Activated T-helper 1 cell treated with anti-CD3 and anti-CD28 coated beads, Interleukin-12 subunit alpha, Interleukin-12 subunit beta, Interleukin-2, Interleukin-4 antibody, amounts not matched to agents 30 ng/mL and 10 ng/mL and 1 ng/mL, durations not matched to agents 14 hours and 24 hours and 36 hours (primary cell): Measurements from ENCODE around the gene ENTPD1. TPM values are rescaled to one million over a fixed set of nuclear protein-coding genes. Genes with fewer than 3 reads are reported as not detected.
"Not testable (repeated sequence)": the region's sequence is repeated elsewhere in the genome, so short reads cannot be mapped to it uniquely, and the experiment has no call there.

Source experiments
- DNase-seq: peaks from one replicate; pipeline ENCODE4 v3.0.0; 2021; ENCODE audit warnings: low spot score
- H3K27ac Mint-ChIP-seq: one replicate; pipeline ENCODE4 v1.8.0; 2021; ENCODE audit warnings: mild to moderate bottlenecking, mixed read lengths
- H3K27me3 Mint-ChIP-seq: one replicate; pipeline ENCODE4 v1.8.0; 2022; ENCODE audit warnings: mild to moderate bottlenecking, moderate library complexity, mixed read lengths; ENCODE audit not compliant: insufficient read depth
- H3K36me3 Mint-ChIP-seq: one replicate; pipeline ENCODE4 v1.8.0; 2021; ENCODE audit warnings: low read depth, mixed read lengths
- H3K4me1 Mint-ChIP-seq: one replicate; pipeline ENCODE4 v1.8.0; 2021; ENCODE audit warnings: low read depth, mixed read lengths
- H3K4me3 Mint-ChIP-seq: one replicate; pipeline ENCODE4 v1.8.0; 2021; ENCODE audit warnings: mild to moderate bottlenecking, moderate library complexity, mixed read lengths
- H3K9me3 Mint-ChIP-seq: one replicate; pipeline ENCODE4 v1.8.0; 2021; ENCODE audit warnings: mixed read lengths
- intact Hi-C: fragments of 100-400 bp; cut with micrococcal nuclease; formaldehyde crosslinking; loops from one replicate; pipeline ENCODE4 v1.15.1; 2024
- total RNA-seq: library from RNA; stranded (reverse); gene quantifications from 2 replicates; pipeline ENCODE4 v1.2.3, GENCODE V29; 2022

ENTPD1 gene, protein sequence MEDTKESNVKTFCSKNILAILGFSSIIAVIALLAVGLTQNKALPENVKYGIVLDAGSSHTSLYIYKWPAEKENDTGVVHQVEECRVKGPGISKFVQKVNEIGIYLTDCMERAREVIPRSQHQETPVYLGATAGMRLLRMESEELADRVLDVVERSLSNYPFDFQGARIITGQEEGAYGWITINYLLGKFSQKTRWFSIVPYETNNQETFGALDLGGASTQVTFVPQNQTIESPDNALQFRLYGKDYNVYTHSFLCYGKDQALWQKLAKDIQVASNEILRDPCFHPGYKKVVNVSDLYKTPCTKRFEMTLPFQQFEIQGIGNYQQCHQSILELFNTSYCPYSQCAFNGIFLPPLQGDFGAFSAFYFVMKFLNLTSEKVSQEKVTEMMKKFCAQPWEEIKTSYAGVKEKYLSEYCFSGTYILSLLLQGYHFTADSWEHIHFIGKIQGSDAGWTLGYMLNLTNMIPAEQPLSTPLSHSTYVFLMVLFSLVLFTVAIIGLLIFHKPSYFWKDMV
- 25.8 and 26.3 TPM in 2 replicates for total RNA-seq

- H3K9me3 Mint-ChIP-seq = peaks cover 7% of the 10 kb centered on the region
- H3K4me3 Mint-ChIP-seq = peak within 1 kb of the TSS; percentile 85
- H3K27me3 Mint-ChIP-seq = peaks cover 2% of the 10 kb centered on the region
- H3K4me1 Mint-ChIP-seq = peaks cover 50% of the 10 kb centered on the region
- H3K36me3 Mint-ChIP-seq = peaks cover 11% of the 10 kb centered on the region
- DNase-seq = no peak
- intact Hi-C loops = loop anchor here (2.0 kb wide), 1 partner anchor 13 kb away; no protein-coding TSS in a partner anchor
- H3K27ac Mint-ChIP-seq = peak within 1 kb of the TSS; percentile 84
Measured at GRCh38 chr10:95756041-95756761, at the start of gene ENTPD1. TSS of gene ENTPD1 (plus strand) at chr10:95756163. CDS start at chr10:95756240, 77 bp downstream.

DNA sequence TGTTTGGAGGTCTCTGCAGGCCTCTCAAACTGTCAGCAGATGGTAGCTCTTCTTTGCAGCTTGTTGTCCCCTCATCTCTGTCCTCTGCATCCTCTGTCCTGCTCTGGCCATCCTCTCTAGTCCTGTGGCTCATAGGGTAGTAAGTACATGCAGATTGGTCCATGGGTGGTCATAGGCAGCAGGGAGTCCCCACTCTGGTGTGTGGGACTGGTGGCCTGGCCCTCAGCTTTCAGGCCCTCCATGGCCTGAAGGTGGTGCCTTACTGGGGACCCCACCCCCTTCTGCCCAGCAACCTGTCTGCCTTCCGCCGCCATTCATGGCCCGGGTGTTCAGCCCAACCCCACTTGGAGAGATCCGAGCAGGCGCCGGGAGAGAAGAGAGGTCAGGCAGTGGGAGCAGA is 49.4 kb upstream of the ENTPD1 start:
- no peaks in the 10 kb centered on the region for H3K9me3 Mint-ChIP-seq
- H3K27me3 Mint-ChIP-seq = peaks cover 3% of the 10 kb centered on the region
- no peak overlapping the region for H3K4me3 Mint-ChIP-seq
- DNase-seq = no peak
- H3K27ac Mint-ChIP-seq = no peak overlapping the region
- intact Hi-C loops = no loop called here
- no peaks in the 10 kb centered on the region for H3K36me3 Mint-ChIP-seq
- H3K4me1 Mint-ChIP-seq = peaks cover 7% of the 10 kb centered on the region

GRCh38 chr10:95706990-95707389 is 49.0 kb upstream of the ENTPD1 start:
- Mint-ChIP-seq H3K36me3 (no peaks in the 10 kb centered on the region), H3K9me3 (no peaks in the 10 kb centered on the region), H3K27ac (no peak overlapping the region), H3K4me1 (peaks cover 7% of the 10 kb centered on the region), H3K27me3 (peaks cover 3% of the 10 kb centered on the region), H3K4me3 (no peak overlapping the region)
- DNase-seq = no peak
- intact Hi-C loops = no loop called here

- intact Hi-C loops = no loop called here
- Mint-ChIP-seq H3K27me3 (peaks cover 3% of the 10 kb centered on the region), H3K9me3 (no peaks in the 10 kb centered on the region), H3K4me3 (no peak overlapping the region), H3K27ac (no peak overlapping the region), H3K4me1 (peaks cover 7% of the 10 kb centered on the region), H3K36me3 (no peaks in the 10 kb centered on the region)
- no peak for DNase-seq
Measured at GRCh38 chr10:95711492-95711891, 44.5 kb upstream of the ENTPD1 start.

GRCh38 chr10:95716466-95716865 is 39.5 kb upstream of the ENTPD1 start:
- peaks cover 3% of the 10 kb centered on the region for H3K27me3 Mint-ChIP-seq
- H3K36me3 Mint-ChIP-seq = no peaks in the 10 kb centered on the region
- no peak for DNase-seq
- no peaks in the 10 kb centered on the region for H3K4me1 Mint-ChIP-seq
- intact Hi-C loops = no loop called here
- H3K27ac Mint-ChIP-seq = no peak overlapping the region
- H3K9me3 Mint-ChIP-seq = no peaks in the 10 kb centered on the region
- no peak overlapping the region for H3K4me3 Mint-ChIP-seq

DNA sequence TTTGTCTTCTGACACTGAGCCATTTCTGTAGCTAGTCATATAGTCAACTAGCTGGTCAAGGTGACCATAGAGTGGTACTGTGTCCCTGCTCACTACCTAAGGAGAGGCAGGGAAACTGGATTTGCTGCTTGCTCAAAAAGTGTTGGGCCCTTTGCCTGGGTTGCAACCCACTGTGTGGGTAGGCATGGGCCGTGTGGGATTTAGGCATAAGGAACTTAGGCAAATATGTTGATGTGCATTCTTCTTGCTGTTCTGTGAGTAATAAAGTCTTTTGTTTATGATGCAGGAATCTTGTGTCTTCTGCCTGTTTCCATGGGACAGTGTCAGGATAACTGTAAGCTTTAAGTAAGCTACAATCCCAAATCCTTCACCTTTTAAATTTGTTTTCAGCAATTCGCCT is 39.1 kb upstream of the ENTPD1 start:
- DNase-seq = no peak
- Mint-ChIP-seq H3K27me3 (peaks cover 3% of the 10 kb centered on the region), H3K4me3 (no peak overlapping the region), H3K36me3 (no peaks in the 10 kb centered on the region), H3K27ac (no peak overlapping the region), H3K4me1 (no peaks in the 10 kb centered on the region), H3K9me3 (peaks cover 3% of the 10 kb centered on the region)
- intact Hi-C loops = no loop called here

GRCh38 chr10:95720745-95721144 is 35.2 kb upstream of the ENTPD1 start:
- H3K4me1 Mint-ChIP-seq, intact Hi-C loops, DNase-seq, H3K4me3 Mint-ChIP-seq, H3K27me3 Mint-ChIP-seq, H3K27ac Mint-ChIP-seq, H3K36me3 Mint-ChIP-seq: not testable (repeated sequence)
- peaks cover 27% of the 10 kb centered on the region for H3K9me3 Mint-ChIP-seq

DNA sequence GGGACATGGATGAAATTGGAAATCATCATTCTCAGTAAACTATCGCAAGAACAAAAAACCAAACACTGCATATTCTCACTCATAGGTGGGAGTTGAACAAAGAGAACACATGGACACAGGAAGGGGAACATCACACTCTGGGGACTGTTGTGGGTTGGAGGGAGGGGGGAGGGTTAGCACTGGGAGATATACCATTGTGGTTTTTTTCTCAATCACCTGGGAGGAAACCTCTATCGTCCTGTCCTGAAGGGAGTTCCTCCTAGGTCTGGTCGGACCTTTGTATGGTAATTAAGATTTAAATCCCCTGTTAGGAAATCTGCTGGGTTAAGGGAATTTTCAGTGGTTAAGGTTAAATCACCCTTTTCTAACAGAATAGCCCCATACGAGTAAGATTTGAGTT is 33.5 kb upstream of the ENTPD1 start:
- H3K4me1 Mint-ChIP-seq, intact Hi-C loops, H3K27ac Mint-ChIP-seq, H3K27me3 Mint-ChIP-seq, H3K36me3 Mint-ChIP-seq, DNase-seq, H3K4me3 Mint-ChIP-seq: not testable (repeated sequence)
- peaks cover 27% of the 10 kb centered on the region for H3K9me3 Mint-ChIP-seq

DNA sequence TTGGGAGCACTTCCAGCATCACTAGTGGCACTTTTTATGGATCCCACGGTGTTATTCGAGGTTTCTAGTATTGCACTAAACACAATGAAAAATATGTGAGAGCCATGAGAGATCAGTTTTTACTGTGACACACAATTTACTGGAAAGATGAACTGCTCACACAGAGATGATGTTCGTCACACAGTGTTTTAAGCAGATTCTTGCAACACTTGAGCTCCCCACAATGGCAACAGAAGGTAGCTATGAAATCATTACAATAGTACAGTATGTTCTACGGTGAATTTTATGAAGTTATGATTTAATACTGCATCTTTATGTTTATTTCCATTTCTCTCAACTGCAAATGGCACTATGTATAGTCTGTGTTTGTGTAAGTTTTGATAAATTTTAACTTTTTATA is 27.4 kb upstream of the ENTPD1 start:
- H3K4me1 Mint-ChIP-seq = no peaks in the 10 kb centered on the region
- peaks cover 17% of the 10 kb centered on the region for H3K27me3 Mint-ChIP-seq

GRCh38 chr10:95729323-95730055 is 26.5 kb upstream of the ENTPD1 start:
- Mint-ChIP-seq H3K4me3 (no peak overlapping the region), H3K27me3 (peaks cover 16% of the 10 kb centered on the region), H3K27ac (no peak overlapping the region), H3K9me3 (peaks cover 36% of the 10 kb centered on the region), H3K4me1 (no peaks in the 10 kb centered on the region), H3K36me3 (peaks cover 10% of the 10 kb centered on the region)
- intact Hi-C loops = no loop called here
- DNase-seq = no peak

More for the DNA sequence above, 27.4 kb upstream of the ENTPD1 start:
- DNase-seq = no peak
- H3K4me3 Mint-ChIP-seq = no peak overlapping the region
- no peak overlapping the region for H3K27ac Mint-ChIP-seq
- H3K36me3 Mint-ChIP-seq = peaks cover 7% of the 10 kb centered on the region
- intact Hi-C loops = no loop called here
- peaks cover 29% of the 10 kb centered on the region for H3K9me3 Mint-ChIP-seq

DNA sequence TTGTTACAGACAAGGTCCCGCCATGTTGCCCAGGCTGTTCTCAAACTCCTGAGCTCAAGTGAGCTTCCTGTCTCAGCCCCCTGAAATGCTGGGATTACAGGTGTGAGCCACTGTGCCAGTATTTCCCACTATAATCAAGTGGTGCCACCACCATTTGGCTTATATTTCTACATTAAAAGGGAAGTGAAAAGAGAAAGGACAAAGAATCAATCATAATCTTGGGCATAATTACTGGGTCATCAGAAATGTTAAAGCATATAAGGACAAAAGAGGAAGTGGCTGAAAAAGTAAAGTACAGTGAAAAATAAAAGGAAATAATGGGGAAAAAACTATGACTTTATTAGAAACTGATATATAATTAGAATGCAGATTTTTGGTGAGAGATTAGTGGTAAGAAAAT is 25.7 kb upstream of the ENTPD1 start:
- Mint-ChIP-seq H3K27me3 (peaks cover 16% of the 10 kb centered on the region), H3K9me3 (peaks cover 29% of the 10 kb centered on the region), H3K36me3 (peaks cover 7% of the 10 kb centered on the region), H3K4me3 (no peak overlapping the region), H3K4me1 (no peaks in the 10 kb centered on the region), H3K27ac (no peak overlapping the region)
- DNase-seq = no peak
- intact Hi-C loops = no loop called here

DNA sequence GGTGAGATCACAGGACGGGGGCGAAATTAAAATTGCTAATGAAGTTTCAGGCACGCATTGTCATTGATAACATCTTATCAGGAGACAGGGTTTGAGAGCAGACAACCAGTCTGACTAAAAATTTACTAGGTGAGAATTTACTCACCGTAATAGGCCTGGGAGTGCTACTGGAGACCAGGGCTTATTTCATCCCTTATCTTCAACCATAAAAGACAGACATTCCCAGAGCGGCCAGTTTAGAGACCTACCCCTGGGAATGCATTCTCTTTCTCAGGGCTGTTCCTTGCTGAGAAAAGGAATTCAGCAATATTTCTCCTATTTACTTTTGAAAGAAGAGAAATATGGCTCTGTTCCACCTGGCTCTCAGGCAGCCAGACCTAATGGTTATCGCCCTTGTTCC is 23.1 kb upstream of the ENTPD1 start:
- H3K36me3 Mint-ChIP-seq, intact Hi-C loops, H3K27ac Mint-ChIP-seq, H3K4me1 Mint-ChIP-seq, DNase-seq, H3K4me3 Mint-ChIP-seq: not testable (repeated sequence)
- H3K27me3 Mint-ChIP-seq = peaks cover 11% of the 10 kb centered on the region
- peaks cover 31% of the 10 kb centered on the region for H3K9me3 Mint-ChIP-seq
